PC-3 (cell line): ENCODE measurements around the gene OR6Q1.

ENCODE experiments used
- EZH2phosphoT487 ChIP-seq: fragments of 300-600 bp; sonication (generic); IDR thresholded peaks from 2 replicates; pipeline ENCODE4 v1.6.1; 2018; ENCODE audit warnings: mild to moderate bottlenecking, antibody characterized with exemption, low read length, borderline replicate concordance
- TF ChIP-seq, protein P1 (sequence below): fragments of 300-600 bp; sonication (generic); conservative IDR thresholded peaks from 2 replicates; pipeline ENCODE4 v1.5.1; 2017; ENCODE audit warnings: antibody characterized with exemption, low read depth, mild to moderate bottlenecking, low read length

DNA sequence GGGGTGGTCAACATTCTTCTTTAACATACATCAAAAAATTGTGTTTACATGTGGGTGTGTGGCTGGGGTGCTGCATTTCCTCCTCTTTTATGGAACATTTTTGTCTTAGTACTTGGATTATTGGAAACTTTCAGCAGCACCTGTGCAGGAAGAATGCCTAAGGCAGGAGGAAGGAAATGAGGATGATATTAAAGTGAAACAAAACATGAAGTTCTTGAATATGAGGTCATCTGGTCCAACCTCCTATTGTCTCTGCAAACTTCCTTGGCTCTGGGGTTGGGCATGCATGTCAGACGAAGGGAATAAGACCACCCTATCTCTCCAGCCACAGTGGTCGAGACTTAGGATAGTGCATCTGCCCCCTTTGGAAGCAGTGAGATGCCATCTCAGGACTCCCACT lies 27.7 kb upstream of the OR6Q1 start:
- TF ChIP-seq, protein P1, sequence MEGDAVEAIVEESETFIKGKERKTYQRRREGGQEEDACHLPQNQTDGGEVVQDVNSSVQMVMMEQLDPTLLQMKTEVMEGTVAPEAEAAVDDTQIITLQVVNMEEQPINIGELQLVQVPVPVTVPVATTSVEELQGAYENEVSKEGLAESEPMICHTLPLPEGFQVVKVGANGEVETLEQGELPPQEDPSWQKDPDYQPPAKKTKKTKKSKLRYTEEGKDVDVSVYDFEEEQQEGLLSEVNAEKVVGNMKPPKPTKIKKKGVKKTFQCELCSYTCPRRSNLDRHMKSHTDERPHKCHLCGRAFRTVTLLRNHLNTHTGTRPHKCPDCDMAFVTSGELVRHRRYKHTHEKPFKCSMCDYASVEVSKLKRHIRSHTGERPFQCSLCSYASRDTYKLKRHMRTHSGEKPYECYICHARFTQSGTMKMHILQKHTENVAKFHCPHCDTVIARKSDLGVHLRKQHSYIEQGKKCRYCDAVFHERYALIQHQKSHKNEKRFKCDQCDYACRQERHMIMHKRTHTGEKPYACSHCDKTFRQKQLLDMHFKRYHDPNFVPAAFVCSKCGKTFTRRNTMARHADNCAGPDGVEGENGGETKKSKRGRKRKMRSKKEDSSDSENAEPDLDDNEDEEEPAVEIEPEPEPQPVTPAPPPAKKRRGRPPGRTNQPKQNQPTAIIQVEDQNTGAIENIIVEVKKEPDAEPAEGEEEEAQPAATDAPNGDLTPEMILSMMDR, result no peak
- TF ChIP-seq EZH2phosphoT487, result no peak
